DMS153 treated with DMSO at 0.1 percent for 48 hours (cell line): ENCODE measurements around the gene DOCK4.

Experiments
- DNase-seq: peaks from one replicate; lab custom pipeline; 2025; ENCODE audit not compliant: unreplicated experiment; lab: John Stamatoyannopoulos, UW

The DOCK4 gene

GRCh38 chr7:111865430-111865829, 340.8 kb downstream of the DOCK4 start:
- DNase-seq, result no peak

- DNase-seq, result no peak
These were observed 341.8 kb downstream of the DOCK4 start for GRCh38 chr7:111864291-111864976.

- DNase-seq, result no peak
These were observed 342.9 kb downstream of the DOCK4 start for GRCh38 chr7:111863269-111863668.

- no peak for DNase-seq
These were observed 346.0 kb downstream of the DOCK4 start for GRCh38 chr7:111860248-111860647.

- DNase-seq, result no peak
These were observed 347.9 kb downstream of the DOCK4 start for GRCh38 chr7:111858331-111858730.

- peak; percentile 2 for DNase-seq
These were observed 350.4 kb downstream of the DOCK4 start for GRCh38 chr7:111855842-111856227.

GRCh38 chr7:111855161-111855841, 350.9 kb downstream of the DOCK4 start:
- DNase-seq, result no peak

GRCh38 chr7:111853201-111853990, 352.8 kb downstream of the DOCK4 start:
- no peak for DNase-seq

- DNase-seq, result no peak
These were observed 354.1 kb downstream of the DOCK4 start for GRCh38 chr7:111852081-111852480.

GRCh38 chr7:111846898-111847297, 359.3 kb downstream of the DOCK4 start:
- DNase-seq, result no peak

GRCh38 chr7:111845853-111846252, 360.3 kb downstream of the DOCK4 start:
- DNase-seq, result no peak

- DNase-seq, result no peak
These were observed 361.1 kb downstream of the DOCK4 start for GRCh38 chr7:111844904-111845671.

GRCh38 chr7:111842491-111842890, 363.7 kb downstream of the DOCK4 start:
- DNase-seq, result no peak

GRCh38 chr7:111841596-111842205, 364.5 kb downstream of the DOCK4 start:
- DNase-seq, result no peak

GRCh38 chr7:111840528-111840927, 365.7 kb downstream of the DOCK4 start:
- no peak for DNase-seq

- no peak for DNase-seq
These were observed 366.9 kb downstream of the DOCK4 start for GRCh38 chr7:111839261-111839660.

- no peak for DNase-seq
These were observed 369.6 kb downstream of the DOCK4 start for GRCh38 chr7:111836592-111836991.

GRCh38 chr7:111835066-111835465, 371.1 kb downstream of the DOCK4 start:
- DNase-seq, result no peak

GRCh38 chr7:111834367-111834766, 371.8 kb downstream of the DOCK4 start:
- DNase-seq, result no peak

GRCh38 chr7:111833466-111833865, 372.7 kb downstream of the DOCK4 start:
- no peak for DNase-seq

- DNase-seq, result no peak
These were observed 374.0 kb downstream of the DOCK4 start for GRCh38 chr7:111832174-111832573.
